Measurements from ENCODE around the gene DIPK1A. TPM values are rescaled to one million over a fixed set of nuclear protein-coding genes. Genes with fewer than 3 reads are reported as not detected.

The DIPK1A gene
- total RNA-seq, 1 experiment from 2014 or later, result 10.5 TPM

DNA sequence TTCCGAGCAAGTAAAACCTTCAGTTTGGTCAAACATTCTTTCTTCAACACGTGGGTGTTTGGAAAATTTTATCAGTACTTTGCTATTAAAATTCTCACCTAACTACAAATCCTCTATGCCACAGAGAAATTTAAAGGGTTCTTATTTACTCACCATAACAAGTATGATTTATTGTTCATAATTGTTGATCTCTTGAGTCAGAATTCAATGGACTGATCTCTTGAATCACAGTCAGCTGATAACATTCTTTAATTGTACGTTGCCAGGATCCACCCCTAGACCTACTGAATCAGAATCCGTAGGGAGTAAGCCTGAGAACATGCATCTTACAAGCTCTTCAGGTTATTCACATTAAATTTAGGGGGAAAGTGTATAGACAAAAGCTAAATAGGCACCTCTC is 51.2 kb downstream of the DIPK1A start:
- Histone ChIP-seq H3K27me3 (ENCODE audit: insufficient read depth, low read depth) (no peaks in the 10 kb centered on the region), H3K9me2 (ENCODE audit: insufficient read depth) (no peaks in the 10 kb centered on the region), H3K4me3 (no peak overlapping the region), H3K36me3 (ENCODE audit: low read depth) (no peaks in the 10 kb centered on the region), H3F3A (ENCODE audit: insufficient read depth, low read depth) (peaks cover 3% of the 10 kb centered on the region; the same call in 1 of the 2 replicates), H3K4me1 (replicated peaks; ENCODE audit: insufficient read depth) (peaks cover 7% of the 10 kb centered on the region; the same call in 1 of the 2 replicates), H3K79me2 (ENCODE audit: low read depth) (no peaks in the 10 kb centered on the region), H4K20me1 (ENCODE audit: insufficient read depth) (no peaks in the 10 kb centered on the region; the same call in 1 of the 2 replicates), H3K9me3 (ENCODE audit: insufficient read depth, low read depth) (0 out of 2 replicates have a peak, but pooled peaks cover 3% of the 10 kb centered on the region), H3K4me2 (no peak overlapping the region), H3K27ac (no peak overlapping the region), H2AFZ (no peak overlapping the region)
- BruUV-seq (replicated peaks), result no TSS peak
- ChIA-PET POLR2A (ENCODE audit: unreplicated experiment) (interaction anchor here (0.6 kb wide), 1 partner anchor 276 kb away, joined by 3 read pairs; no protein-coding TSS in a partner anchor), CTCF (no interaction called here)
- intact Hi-C loops (cut with micrococcal nuclease; ENCODE audit: unreplicated experiment), result no loop called here
- TF ChIP-seq EZH2 (IDR thresholded peaks at IDR 0.05; ENCODE audit: low read depth), result no peak
- TF ChIP-seq CTCF (conservative IDR thresholded peaks at IDR 0.05), result no peak
- no peak for DNase-seq

DNA sequence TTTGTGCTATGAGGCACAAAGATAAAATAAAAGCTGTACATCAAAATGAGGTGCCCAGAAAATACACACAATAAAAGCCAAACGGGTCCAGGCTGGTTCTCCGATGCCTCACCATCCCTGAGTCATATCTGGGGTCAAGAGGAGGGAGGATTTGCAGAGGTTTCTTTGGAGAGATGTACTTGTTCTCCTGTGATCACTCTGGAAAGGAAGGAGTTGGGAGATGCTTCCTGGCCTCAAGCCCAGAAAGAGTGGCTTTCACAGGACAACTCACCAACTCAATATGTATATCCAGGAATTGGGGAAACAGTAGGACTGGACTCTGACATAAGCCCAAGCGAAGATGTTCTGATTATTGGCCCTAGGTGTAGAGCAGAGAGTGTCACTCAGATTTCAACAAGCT is 51.9 kb downstream of the DIPK1A start:
- Histone ChIP-seq H3K27ac (no peak overlapping the region), H2AFZ (no peak overlapping the region), H3K4me3 (no peak overlapping the region), H3F3A (ENCODE audit: insufficient read depth, low read depth) (peaks cover 3% of the 10 kb centered on the region; the same call in 1 of the 2 replicates), H3K4me2 (no peak overlapping the region), H3K79me2 (ENCODE audit: low read depth) (no peaks in the 10 kb centered on the region), H3K4me1 (replicated peaks; ENCODE audit: insufficient read depth) (peaks cover 7% of the 10 kb centered on the region; the same call in 1 of the 2 replicates), H3K27me3 (ENCODE audit: insufficient read depth, low read depth) (no peaks in the 10 kb centered on the region), H3K36me3 (ENCODE audit: low read depth) (no peaks in the 10 kb centered on the region), H4K20me1 (ENCODE audit: insufficient read depth) (no peaks in the 10 kb centered on the region; the same call in 1 of the 2 replicates), H3K9me2 (ENCODE audit: insufficient read depth) (no peaks in the 10 kb centered on the region), H3K9me3 (ENCODE audit: insufficient read depth, low read depth) (0 out of 2 replicates have a peak, but pooled peaks cover 3% of the 10 kb centered on the region)
- TF ChIP-seq EZH2 (IDR thresholded peaks at IDR 0.05; ENCODE audit: low read depth), result no peak
- TF ChIP-seq CTCF (conservative IDR thresholded peaks at IDR 0.05), result no peak
- DNase-seq, result peak in 1 of 2 experiments; percentile 13
- no TSS peak for BruUV-seq (replicated peaks)
- intact Hi-C loops (cut with micrococcal nuclease; ENCODE audit: unreplicated experiment), result no loop called here
- CTCF ChIA-PET, result no interaction called here
- POLR2A ChIA-PET (ENCODE audit: unreplicated experiment), result interaction anchor here (0.6 kb wide), 1 partner anchor 276 kb away, joined by 3 read pairs; no protein-coding TSS in a partner anchor

DNA sequence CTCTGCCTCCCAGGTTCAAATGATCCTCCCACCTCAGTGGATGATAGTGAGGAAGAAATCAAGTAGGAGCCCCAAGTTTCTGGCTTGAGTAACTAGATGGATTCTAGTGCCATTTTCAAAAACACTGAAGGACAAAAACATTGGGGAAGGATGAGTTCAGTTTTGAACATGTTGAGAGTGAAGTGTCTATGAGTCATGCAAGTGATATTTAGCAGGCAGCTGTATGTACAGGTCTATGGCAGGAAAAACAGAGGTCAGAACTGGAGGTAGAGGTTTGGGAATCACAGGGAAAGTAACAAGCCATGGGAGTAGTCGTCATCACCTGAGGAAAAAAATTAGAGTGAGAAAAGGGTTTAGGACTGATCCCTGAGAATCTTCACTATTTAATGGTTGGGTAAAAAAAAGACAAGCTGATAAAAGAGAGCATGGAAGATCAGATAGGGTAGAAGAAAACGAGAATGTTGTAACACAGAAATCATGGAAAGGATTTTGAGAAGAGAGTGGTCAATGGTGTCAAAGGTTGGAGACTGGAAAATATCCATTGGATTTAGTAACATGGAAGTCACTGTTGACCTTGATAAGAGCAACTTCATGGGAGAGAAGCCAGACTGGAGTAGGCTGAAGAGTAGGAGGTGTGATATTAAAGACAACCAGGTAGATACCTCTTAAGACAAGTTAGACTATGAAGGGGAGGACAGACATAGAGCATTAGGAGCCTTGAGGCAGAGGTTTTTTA is 53.1 kb downstream of the DIPK1A start:
- Histone ChIP-seq H3K4me2 (no peak overlapping the region), H3K27ac (no peak overlapping the region), H3K79me2 (ENCODE audit: low read depth) (no peaks in the 10 kb centered on the region), H2AFZ (no peak overlapping the region), H3K9me3 (ENCODE audit: insufficient read depth, low read depth) (0 out of 2 replicates have a peak, but pooled peaks cover 3% of the 10 kb centered on the region), H3K4me3 (no peak overlapping the region), H4K20me1 (ENCODE audit: insufficient read depth) (no peaks in the 10 kb centered on the region; the same call in 1 of the 2 replicates), H3K4me1 (replicated peaks; ENCODE audit: insufficient read depth) (peaks cover 7% of the 10 kb centered on the region; the same call in 1 of the 2 replicates), H3K36me3 (ENCODE audit: low read depth) (no peaks in the 10 kb centered on the region), H3K27me3 (ENCODE audit: insufficient read depth, low read depth) (no peaks in the 10 kb centered on the region), H3F3A (ENCODE audit: insufficient read depth, low read depth) (no peaks in the 10 kb centered on the region), H3K9me2 (ENCODE audit: insufficient read depth) (no peaks in the 10 kb centered on the region)
- POLR2A ChIA-PET (ENCODE audit: unreplicated experiment), result no interaction called here
- CTCF ChIA-PET, result no interaction called here
- no peak for TF ChIP-seq CTCF (conservative IDR thresholded peaks at IDR 0.05)
- TF ChIP-seq EZH2 (IDR thresholded peaks at IDR 0.05; ENCODE audit: low read depth), result no peak
- no TSS peak for BruUV-seq (replicated peaks)
- no peak for DNase-seq
- intact Hi-C loops (cut with micrococcal nuclease; ENCODE audit: unreplicated experiment), result no loop called here

All from PC-9 (cell line).